Tibial artery (tissue), 4 donors: ENCODE results near the gene ATAD5.
"Not testable (repeated sequence)": the region's sequence is repeated elsewhere in the genome, so short reads cannot be mapped to it uniquely, and the experiment has no call there.

ENCODE experiments used
- DNase-seq, 2 donors: peaks; one replicate each; pipeline ENCODE4 v3.0.0-alpha.2; 2019
- H3K27ac ChIP-seq, 2 donors: fragments of 200-600 bp; sonication (generic) in 1 of 2; 1 replicate in 1 of 2; 2 replicates in 1 of 2; pipeline ENCODE4 v1.5.1; 2018 to 2019; ENCODE audit warnings: mild to moderate bottlenecking in 1 of 2
- H3K27me3 ChIP-seq, 2 donors: fragments of 200-600 bp; sonication (generic) in 1 of 2; one replicate each; pipeline versions ENCODE4 v1.5.1 to v1.6.0; 2016 to 2019
- H3K36me3 ChIP-seq, 3 donors: fragments of 200-600 bp; sonication (generic) in 2 of 3; one replicate each; pipeline ENCODE4 v1.5.1; 2016 to 2019; ENCODE audit warnings: mild to moderate bottlenecking in 2 of 3
- H3K4me1 ChIP-seq, 4 donors: fragments of 200-600 bp; sonication (generic) in 2 of 4; 1 replicate in 3 of 4; 2 replicates in 1 of 4; pipeline ENCODE4 v1.5.1; 2016 to 2019
- H3K4me3 ChIP-seq, 2 donors: fragments of 200-600 bp; sonication (generic) in 1 of 2; 1 replicate in 1 of 2; 2 replicates in 1 of 2; pipeline ENCODE4 v1.5.1; 2018 to 2019; ENCODE audit warnings: mild to moderate bottlenecking in 2 of 2
- H3K9me3 ChIP-seq, 3 donors: fragments of 200-600 bp; sonication (generic) in 1 of 3; one replicate each; pipeline ENCODE4 v1.5.1; 2016 to 2019
- intact Hi-C: fragments of 100-400 bp; cut with DNase I; formaldehyde crosslinking; loops from one replicate; pipeline ENCODE4 v1.15.0; 2023; ENCODE audit warnings: low total_unique reads
- TF ChIP-seq, protein P1 (sequence below), 2 experiments: fragments of 200-600 bp in 1 of 2; fragments of 450-650 bp in 1 of 2; IDR thresholded peaks; one replicate each; pipeline ENCODE4 v1.5.1; 2017 to 2019; ENCODE audit warnings: antibody characterized with exemption in 2 of 2, mild to moderate bottlenecking in 1 of 2, moderate library complexity in 1 of 2

Gene ATAD5

DNA sequence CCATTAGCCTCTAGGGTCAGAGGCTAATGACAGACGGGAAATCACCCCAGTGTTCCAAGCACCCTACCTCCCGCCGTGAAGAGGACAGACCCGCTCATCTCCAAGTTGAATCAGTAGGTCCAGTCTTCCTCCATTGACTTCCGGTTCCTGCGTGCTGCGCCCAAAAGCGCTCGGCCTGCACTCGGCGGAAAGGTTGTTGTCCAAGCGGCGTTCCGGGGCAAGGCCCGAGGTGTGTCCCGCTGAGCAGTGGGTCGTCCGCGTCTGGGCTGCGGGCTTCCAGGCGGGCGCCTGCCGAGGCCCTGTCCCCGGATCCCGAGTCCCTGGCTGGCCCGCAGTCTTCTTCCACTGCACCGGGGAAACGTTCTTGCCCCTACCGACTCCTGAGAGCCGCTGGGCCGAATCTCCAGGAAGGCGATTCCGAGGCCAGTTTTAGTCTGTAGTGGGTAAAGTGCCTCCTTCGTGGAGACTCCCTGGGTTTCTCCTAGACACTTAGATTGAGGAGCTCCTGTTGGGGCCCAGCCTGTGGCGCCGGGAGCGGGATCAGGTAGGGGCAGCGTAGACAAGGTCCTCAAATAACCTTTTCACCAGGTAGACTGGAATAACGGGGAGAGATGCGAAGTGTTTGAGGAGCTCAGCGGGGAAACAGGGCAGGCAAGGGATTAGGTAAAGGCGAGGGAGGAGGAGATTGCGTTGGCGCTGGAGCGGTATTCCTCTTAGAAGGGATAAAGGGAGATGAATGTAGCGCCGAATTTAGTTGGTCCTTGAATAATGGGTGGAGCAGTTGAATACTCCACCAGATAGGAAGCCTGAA, 74.5 kb downstream of the ATAD5 start, which contains the start of gene TEFM:
TSS of gene TEFM (minus strand) at position 138 of the 811 bp plus-strand sequence. CDS start at position 98, 40 bp downstream.
- H3K27ac ChIP-seq: peak within 1 kb of the TSS; percentile 84 to 96
- DNase-seq: peak; percentile 83 to 93
- intact Hi-C loops: no loop called here
- peaks cover 0 to 22% (median 10%) of the 10 kb centered on the region in 4 donors for H3K4me1 ChIP-seq
- no peaks in the 10 kb centered on the region for H3K27me3 ChIP-seq
- TF ChIP-seq, protein P1, sequence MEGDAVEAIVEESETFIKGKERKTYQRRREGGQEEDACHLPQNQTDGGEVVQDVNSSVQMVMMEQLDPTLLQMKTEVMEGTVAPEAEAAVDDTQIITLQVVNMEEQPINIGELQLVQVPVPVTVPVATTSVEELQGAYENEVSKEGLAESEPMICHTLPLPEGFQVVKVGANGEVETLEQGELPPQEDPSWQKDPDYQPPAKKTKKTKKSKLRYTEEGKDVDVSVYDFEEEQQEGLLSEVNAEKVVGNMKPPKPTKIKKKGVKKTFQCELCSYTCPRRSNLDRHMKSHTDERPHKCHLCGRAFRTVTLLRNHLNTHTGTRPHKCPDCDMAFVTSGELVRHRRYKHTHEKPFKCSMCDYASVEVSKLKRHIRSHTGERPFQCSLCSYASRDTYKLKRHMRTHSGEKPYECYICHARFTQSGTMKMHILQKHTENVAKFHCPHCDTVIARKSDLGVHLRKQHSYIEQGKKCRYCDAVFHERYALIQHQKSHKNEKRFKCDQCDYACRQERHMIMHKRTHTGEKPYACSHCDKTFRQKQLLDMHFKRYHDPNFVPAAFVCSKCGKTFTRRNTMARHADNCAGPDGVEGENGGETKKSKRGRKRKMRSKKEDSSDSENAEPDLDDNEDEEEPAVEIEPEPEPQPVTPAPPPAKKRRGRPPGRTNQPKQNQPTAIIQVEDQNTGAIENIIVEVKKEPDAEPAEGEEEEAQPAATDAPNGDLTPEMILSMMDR (IDR thresholded peaks at IDR 0.05): peak in 1 of 2 experiments; percentile 22
- peak within 1 kb of the TSS; percentile 57 to 82 for H3K4me3 ChIP-seq
- H3K36me3 ChIP-seq: peaks cover 0 to 9% (median 1%) of the 10 kb centered on the region in 3 donors
- H3K9me3 ChIP-seq: no peaks in the 10 kb centered on the region

GRCh38 chr17:30908717-30909420, 77.1 kb downstream of the ATAD5 start:
- H3K27ac ChIP-seq: no peak overlapping the region
- no peak overlapping the region for H3K4me3 ChIP-seq
- no peaks in the 10 kb centered on the region for H3K36me3 ChIP-seq
- TF ChIP-seq, protein P1 (IDR thresholded peaks at IDR 0.05): no peak
- peaks cover 0 to 22% (median 10%) of the 10 kb centered on the region in 4 donors for H3K4me1 ChIP-seq
- no peak for DNase-seq
- no peaks in the 10 kb centered on the region for H3K9me3 ChIP-seq
- H3K27me3 ChIP-seq: no peaks in the 10 kb centered on the region
- intact Hi-C loops: no loop called here

DNA sequence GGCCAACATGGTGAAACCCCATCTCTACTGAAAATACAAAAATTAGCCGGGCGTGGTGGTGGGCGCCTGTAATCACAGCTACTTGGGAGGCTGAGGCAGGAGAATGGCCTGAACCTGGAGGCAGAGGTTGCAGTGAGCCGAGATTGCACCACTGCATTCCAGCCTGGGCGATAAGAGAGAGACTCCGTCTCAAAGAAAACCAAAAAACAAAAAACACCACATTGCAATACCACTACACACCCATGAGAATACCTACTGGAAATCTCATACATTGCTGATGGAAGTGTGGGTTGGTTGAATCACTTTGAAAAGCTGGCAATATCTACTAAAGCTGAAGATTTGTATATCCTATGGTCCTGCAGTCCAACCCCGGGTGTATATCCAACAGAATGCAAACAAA, 78.4 kb downstream of the ATAD5 start:
- peaks cover 0 to 14% (median 8%) of the 10 kb centered on the region in 4 donors for H3K4me1 ChIP-seq
- H3K9me3 ChIP-seq, intact Hi-C loops, H3K27ac ChIP-seq, H3K27me3 ChIP-seq, H3K36me3 ChIP-seq, H3K4me3 ChIP-seq: not testable (repeated sequence)
- peak in 1 of 2 donors; percentile 13 for DNase-seq

- H3K4me1 ChIP-seq: no peaks in the 10 kb centered on the region
- no peaks in the 10 kb centered on the region for H3K36me3 ChIP-seq
- H3K4me3 ChIP-seq: no peak overlapping the region
- TF ChIP-seq, protein P1 (IDR thresholded peaks at IDR 0.05): no peak
- no peaks in the 10 kb centered on the region for H3K27me3 ChIP-seq
- no peak for DNase-seq
- no peaks in the 10 kb centered on the region for H3K9me3 ChIP-seq
- H3K27ac ChIP-seq: no peak overlapping the region
- intact Hi-C loops: no loop called here
Observed at GRCh38 chr17:30913955-30914354, 82.2 kb downstream of the ATAD5 start.

- peaks cover 0 to 5% of the 10 kb centered on the region in 2 donors for H3K27me3 ChIP-seq
- TF ChIP-seq, protein P1 (IDR thresholded peaks at IDR 0.05): no peak
Observed at GRCh38 chr17:30915833-30916611, 84.3 kb downstream of the ATAD5 start.

More at GRCh38 chr17:30915833-30916611, 84.3 kb downstream of the ATAD5 start:
- no peak for DNase-seq
- Histone ChIP-seq H3K4me1 (peaks cover 0 to under 1% (median 0%) of the 10 kb centered on the region in 4 donors), H3K4me3 (no peak overlapping the region), H3K36me3 (no peaks in the 10 kb centered on the region), H3K9me3 (no peaks in the 10 kb centered on the region), H3K27ac (no peak overlapping the region)
- intact Hi-C loops: no loop called here
